ENCODE measurements around the gene KCNB1. TPM values are rescaled to one million over a fixed set of nuclear protein-coding genes. Genes with fewer than 3 reads are reported as not detected.

The KCNB1 gene
- total and polyA plus RNA-seq, 2 of the 4 experiments (the other 2 are of a cell fraction) = 0.05 TPM; not detected in 1

GRCh38 chr20:49391404-49392245 is 90.8 kb downstream of the KCNB1 start:
- Histone ChIP-seq H3K4ac (ENCODE audit: low read depth, low read length) (no peak overlapping the region), H2BK120ac (ENCODE audit: low read depth, low read length) (no peak overlapping the region), H2AFZ (replicated peaks; ENCODE audit: low read length, poor library complexity) (no peak overlapping the region), H4K8ac (ENCODE audit: low read depth in 2 of 2, low read length in 2 of 2) (no peak overlapping the region), H3K79me1 (ENCODE audit: low read depth in 1 of 2, low read length in 2 of 2) (no peaks in the 10 kb centered on the region), H4K20me1 (ENCODE audit: insufficient read depth, low read length) (no peaks in the 10 kb centered on the region), H4K91ac (ENCODE audit: insufficient read depth, low read depth, low read length) (no peak overlapping the region), H3K56ac (ENCODE audit: extremely low read depth, insufficient read depth, low read length) (no peak overlapping the region), H3K9me3 (ENCODE audit: control insufficient read depth, insufficient read depth, low read length) (no peaks in the 10 kb centered on the region), H3K18ac (ENCODE audit: low read depth, low read length) (no peak overlapping the region), H3K23ac (ENCODE audit: low read depth, low read length) (no peak overlapping the region), H2BK5ac (ENCODE audit: low read depth, low read length, poor library complexity, severe bottlenecking) (no peak overlapping the region), H3K27ac (ENCODE audit: insufficient read depth, low read length) (no peak overlapping the region), H3K4me3 (ENCODE audit: insufficient read depth, low read depth, low read length) (no peak overlapping the region), H3K4me2 (ENCODE audit: low read depth, low read length) (no peak overlapping the region), H2BK15ac (ENCODE audit: low read depth, low read length) (no peak overlapping the region), H4K5ac (ENCODE audit: low read depth, low read length) (no peak overlapping the region), H2BK20ac (ENCODE audit: low read depth, low read length) (no peak overlapping the region), H3K36me3 (ENCODE audit: control insufficient read depth, insufficient read depth, low read length) (no peaks in the 10 kb centered on the region), H2AK5ac (ENCODE audit: low read depth, low read length) (no peak overlapping the region), H3K27me3 (ENCODE audit: control insufficient read depth, insufficient read depth, low read length) (peaks cover 54% of the 10 kb centered on the region), H3K14ac (replicated peaks; ENCODE audit: low read depth, low read length) (no peak overlapping the region), H3K4me1 (ENCODE audit: control insufficient read depth, insufficient read depth, low read length) (no peaks in the 10 kb centered on the region), H2AK9ac (replicated peaks; ENCODE audit: low read depth, low read length, poor library complexity) (no peak overlapping the region), H3K9me1 (ENCODE audit: insufficient read depth, low read length) (no peaks in the 10 kb centered on the region), H3K9ac (ENCODE audit: low read depth, low read length) (no peak overlapping the region)
- no TSS peak for BruUV-seq (replicated peaks)
- TF ChIP-seq BHLHE40 (IDR thresholded peaks at IDR 0.05; ENCODE audit: low read depth, low read length) = no peak
- TF ChIP-seq CHD1 (IDR thresholded peaks at IDR 0.05; ENCODE audit: low read depth, low read length) = no peak
- TF ChIP-seq POLR2A (IDR thresholded peaks at IDR 0.05; ENCODE audit: low read depth, low read length) = no peak
- TF ChIP-seq CTCF (conservative IDR thresholded peaks at IDR 0.05; ENCODE audit: low read depth, low read length) = no peak
- no peak for TF ChIP-seq MAFK (IDR thresholded peaks at IDR 0.05; ENCODE audit: low read depth, low read length)
- TF ChIP-seq NFE2L2 (IDR thresholded peaks at IDR 0.05; ENCODE audit: low read depth, low read length) = no peak
- TF ChIP-seq MAZ (IDR thresholded peaks at IDR 0.05; ENCODE audit: borderline replicate concordance, low read depth, low read length) = no peak
- no peak for TF ChIP-seq USF2 (IDR thresholded peaks at IDR 0.05; ENCODE audit: low read depth, low read length)
- no peak for TF ChIP-seq SMC3 (IDR thresholded peaks at IDR 0.05; ENCODE audit: low read depth, low read length)
- TF ChIP-seq CEBPB (IDR thresholded peaks at IDR 0.05; ENCODE audit: low read depth, low read length) = no peak
- no peak for TF ChIP-seq MXI1 (IDR thresholded peaks at IDR 0.05; ENCODE audit: borderline replicate concordance, low read depth, low read length)
- no peak for TF ChIP-seq RCOR1 (IDR thresholded peaks at IDR 0.05; ENCODE audit: insufficient replicate concordance, low read length)
- no peak for TF ChIP-seq RFX5 (IDR thresholded peaks at IDR 0.05; ENCODE audit: low read depth, low read length)
- no peak for TF ChIP-seq ELK1 (IDR thresholded peaks at IDR 0.05; ENCODE audit: borderline replicate concordance, low read depth, low read length)
- no peak for TF ChIP-seq RAD21 (IDR thresholded peaks at IDR 0.05; ENCODE audit: low read length)
- POLR2A ChIA-PET (ENCODE audit: unreplicated experiment) = no interaction called here
- intact Hi-C loops (cut with micrococcal nuclease) = no loop called here
- CTCF ChIA-PET = no interaction called here
- 39% methylated on average over 5 of the region's 7 CpGs; no CpG with 5 or more reads in 1 of the 2 experiments for WGBS, 2 experiments (ENCODE audit: extremely low coverage in 2 of 2, insufficient read length in 1 of 2)
- ATAC-seq (ENCODE audit: low read depth) = no peak
- in situ Hi-C loops (cut with MboI; ENCODE audit: low sequenced_read_pairs) = no loop called here
- DNase-seq = no peak
- dilution Hi-C loops (cut with HindIII; ENCODE audit: low sequenced_read_pairs, unreplicated experiment) = no loop called here

Data from IMR-90 (cell line).